Astrocyte of the cerebellum (primary cell): Measurements from ENCODE around the gene STAG1.

Source experiments
- DNase-seq: peaks from one replicate; pipeline ENCODE4 v3.0.0-alpha.2; 2011; ENCODE audit warnings: low read depth
- H3K4me3 ChIP-seq: 2 replicates; pipeline ENCODE4 v1.5.1; 2011; ENCODE audit warnings: mild to moderate bottlenecking, low read depth, low read length, moderate library complexity
- in situ Hi-C: cut with HindIII; loops from 2 replicates; pipeline ENCODE4 v1.10.0; 2017; ENCODE audit warnings: low sequenced_read_pairs
- TF ChIP-seq, protein P1 (sequence below): IDR thresholded peaks from 2 replicates; pipeline ENCODE4 v1.5.1; 2012; ENCODE audit warnings: low read length, low read depth, moderate library complexity, mild to moderate bottlenecking; ENCODE audit errors: missing control alignments

The STAG1 gene

GRCh38 chr3:136703429-136703828 lies 48.7 kb downstream of the STAG1 start:
- no peak for DNase-seq
- TF ChIP-seq, protein P1, sequence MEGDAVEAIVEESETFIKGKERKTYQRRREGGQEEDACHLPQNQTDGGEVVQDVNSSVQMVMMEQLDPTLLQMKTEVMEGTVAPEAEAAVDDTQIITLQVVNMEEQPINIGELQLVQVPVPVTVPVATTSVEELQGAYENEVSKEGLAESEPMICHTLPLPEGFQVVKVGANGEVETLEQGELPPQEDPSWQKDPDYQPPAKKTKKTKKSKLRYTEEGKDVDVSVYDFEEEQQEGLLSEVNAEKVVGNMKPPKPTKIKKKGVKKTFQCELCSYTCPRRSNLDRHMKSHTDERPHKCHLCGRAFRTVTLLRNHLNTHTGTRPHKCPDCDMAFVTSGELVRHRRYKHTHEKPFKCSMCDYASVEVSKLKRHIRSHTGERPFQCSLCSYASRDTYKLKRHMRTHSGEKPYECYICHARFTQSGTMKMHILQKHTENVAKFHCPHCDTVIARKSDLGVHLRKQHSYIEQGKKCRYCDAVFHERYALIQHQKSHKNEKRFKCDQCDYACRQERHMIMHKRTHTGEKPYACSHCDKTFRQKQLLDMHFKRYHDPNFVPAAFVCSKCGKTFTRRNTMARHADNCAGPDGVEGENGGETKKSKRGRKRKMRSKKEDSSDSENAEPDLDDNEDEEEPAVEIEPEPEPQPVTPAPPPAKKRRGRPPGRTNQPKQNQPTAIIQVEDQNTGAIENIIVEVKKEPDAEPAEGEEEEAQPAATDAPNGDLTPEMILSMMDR: no peak
- no peak overlapping the region for H3K4me3 ChIP-seq
- in situ Hi-C loops: no loop called here

GRCh38 chr3:136699271-136699828 lies 52.8 kb downstream of the STAG1 start:
- no peak for DNase-seq
- in situ Hi-C loops: no loop called here
- H3K4me3 ChIP-seq: no peak overlapping the region
- TF ChIP-seq, protein P1: no peak

DNA sequence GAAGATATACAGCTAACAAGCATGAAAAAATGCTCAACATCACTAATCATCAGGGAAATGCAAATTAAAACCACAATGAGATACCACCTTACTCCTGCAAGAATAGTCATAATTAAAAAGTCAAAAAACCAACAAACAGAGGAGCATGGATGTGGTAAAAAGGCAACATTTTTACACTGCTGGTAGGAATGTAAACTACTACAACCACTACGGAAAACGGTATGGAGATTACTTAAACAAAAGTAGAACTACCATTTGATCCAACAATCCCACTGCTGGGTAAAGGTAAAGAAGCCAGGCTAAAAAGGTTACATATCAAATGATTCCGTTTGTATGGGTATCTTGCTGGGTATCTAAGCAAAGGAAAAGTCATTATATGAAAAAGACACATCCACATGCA lies 53.8 kb downstream of the STAG1 start:
- in situ Hi-C loops: no loop called here
- no peak overlapping the region for H3K4me3 ChIP-seq
- DNase-seq: no peak
- TF ChIP-seq, protein P1: no peak

GRCh38 chr3:136696797-136697196 lies 55.4 kb downstream of the STAG1 start:
- in situ Hi-C loops: no loop called here
- TF ChIP-seq, protein P1: no peak
- DNase-seq: no peak

DNA sequence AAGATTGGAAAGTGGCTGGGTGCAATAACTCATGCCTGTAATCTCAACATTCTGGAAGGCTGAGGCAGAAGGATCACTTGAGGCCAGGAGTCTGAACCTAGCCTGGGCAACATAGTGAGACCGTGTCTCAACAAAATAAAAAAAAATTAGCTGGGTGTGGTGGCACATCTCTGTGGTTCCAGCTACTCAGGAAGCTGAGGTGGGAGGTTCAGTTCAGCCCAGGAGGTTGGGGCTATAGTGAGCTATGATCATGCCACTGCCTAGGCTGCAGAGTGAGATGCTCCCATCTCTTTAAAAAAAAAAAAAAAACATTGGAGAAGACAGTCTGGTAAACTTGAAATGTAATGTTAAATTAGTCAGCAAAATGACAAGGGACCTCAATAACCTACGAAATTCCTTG lies 57.9 kb downstream of the STAG1 start:
- no peak overlapping the region for H3K4me3 ChIP-seq
- no peak for DNase-seq
- in situ Hi-C loops: no loop called here
- TF ChIP-seq, protein P1: no peak

More at GRCh38 chr3:136696797-136697196, 55.4 kb downstream of the STAG1 start:
- H3K4me3 ChIP-seq: no peak overlapping the region

GRCh38 chr3:136690599-136690998 lies 61.6 kb downstream of the STAG1 start:
- no peak for DNase-seq
- in situ Hi-C loops: no loop called here
- TF ChIP-seq, protein P1: no peak
- no peak overlapping the region for H3K4me3 ChIP-seq
